GM19463 (cell line): ENCODE data around the gene SERPINA7.
"Not testable (repeated sequence)": the region's sequence is repeated elsewhere in the genome, so short reads cannot be mapped to it uniquely, and the experiment has no call there.

Source experiments
- ATAC-seq: cut with Tn5 transposase; IDR thresholded peaks from one replicate; pipeline ENCODE4 v1.9.1; 2021; ENCODE audit warnings: mild to moderate bottlenecking, moderate library complexity; ENCODE audit not compliant: unreplicated experiment

SERPINA7 gene, protein sequence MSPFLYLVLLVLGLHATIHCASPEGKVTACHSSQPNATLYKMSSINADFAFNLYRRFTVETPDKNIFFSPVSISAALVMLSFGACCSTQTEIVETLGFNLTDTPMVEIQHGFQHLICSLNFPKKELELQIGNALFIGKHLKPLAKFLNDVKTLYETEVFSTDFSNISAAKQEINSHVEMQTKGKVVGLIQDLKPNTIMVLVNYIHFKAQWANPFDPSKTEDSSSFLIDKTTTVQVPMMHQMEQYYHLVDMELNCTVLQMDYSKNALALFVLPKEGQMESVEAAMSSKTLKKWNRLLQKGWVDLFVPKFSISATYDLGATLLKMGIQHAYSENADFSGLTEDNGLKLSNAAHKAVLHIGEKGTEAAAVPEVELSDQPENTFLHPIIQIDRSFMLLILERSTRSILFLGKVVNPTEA

GRCh38 chrX:106038625-106039024, at the start of gene SERPINA7:
SERPINA7 (minus strand) TSS chrX:106038727; CDS start chrX:106037058, 1,669 bp downstream.
- no peak for ATAC-seq

- ATAC-seq: no peak
Observed at GRCh38 chrX:106069048-106069447, 30.5 kb upstream of the SERPINA7 start.

DNA sequence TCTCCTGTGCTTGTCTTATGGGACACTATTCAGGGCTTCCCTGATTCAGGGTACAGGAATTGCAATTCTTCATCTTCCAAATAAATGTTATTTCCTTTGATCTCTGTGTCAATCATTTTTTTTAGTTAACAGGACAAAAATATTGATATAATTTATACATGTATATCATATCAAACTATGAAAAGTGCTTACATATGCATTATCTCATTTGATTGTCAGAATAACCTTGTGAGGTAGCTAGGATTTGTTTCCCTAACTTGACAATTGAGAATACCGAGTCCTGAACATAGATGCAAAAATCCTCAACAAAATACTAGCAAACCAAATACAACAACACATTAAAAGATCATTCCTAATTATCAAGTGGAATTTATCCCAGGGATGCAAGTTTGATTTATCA, 11.5 kb upstream of the SERPINA7 start:
- no peak for ATAC-seq

DNA sequence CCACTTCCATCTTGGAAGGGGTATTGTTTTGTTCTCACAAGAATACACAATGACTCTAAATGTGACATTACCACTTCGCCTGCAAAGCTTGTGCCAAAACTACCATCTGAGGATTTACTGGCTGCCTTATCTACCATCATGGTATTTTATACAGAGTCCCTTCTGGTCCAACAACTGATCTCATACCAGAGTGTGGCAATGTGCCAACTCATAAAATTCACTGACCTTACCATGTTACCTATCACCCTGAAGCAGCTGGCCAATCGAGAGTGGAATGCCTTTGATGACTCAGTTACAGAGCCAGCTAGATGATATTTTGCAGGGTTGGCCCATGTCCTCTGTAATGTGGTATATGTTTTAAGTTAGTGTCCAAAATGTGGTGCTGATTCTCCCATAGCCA, 3.8 kb upstream of the SERPINA7 start:
- no peak for ATAC-seq

GRCh38 chrX:106040861-106041260, 2.3 kb upstream of the SERPINA7 start:
- ATAC-seq: no peak

DNA sequence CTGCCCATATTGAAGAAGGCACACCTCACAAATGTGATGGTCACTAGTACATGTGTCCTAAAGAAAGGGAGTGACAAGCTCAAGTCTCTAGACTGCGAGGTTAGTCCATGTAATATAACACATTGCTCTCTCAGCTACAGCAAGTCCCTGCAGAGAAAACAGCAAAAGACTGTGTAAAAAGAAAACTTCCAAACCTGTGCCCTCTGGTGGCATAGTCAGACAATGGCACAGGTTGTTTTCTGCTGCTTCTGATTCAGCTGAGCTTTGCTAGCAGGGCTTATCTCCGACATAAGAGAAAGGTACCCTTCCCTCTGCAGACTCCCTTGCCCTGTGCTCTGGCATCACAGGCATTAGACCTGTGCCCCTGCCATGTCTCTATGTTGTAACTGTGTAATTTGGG, 1.4 kb upstream of the SERPINA7 start:
- ATAC-seq: no peak

DNA sequence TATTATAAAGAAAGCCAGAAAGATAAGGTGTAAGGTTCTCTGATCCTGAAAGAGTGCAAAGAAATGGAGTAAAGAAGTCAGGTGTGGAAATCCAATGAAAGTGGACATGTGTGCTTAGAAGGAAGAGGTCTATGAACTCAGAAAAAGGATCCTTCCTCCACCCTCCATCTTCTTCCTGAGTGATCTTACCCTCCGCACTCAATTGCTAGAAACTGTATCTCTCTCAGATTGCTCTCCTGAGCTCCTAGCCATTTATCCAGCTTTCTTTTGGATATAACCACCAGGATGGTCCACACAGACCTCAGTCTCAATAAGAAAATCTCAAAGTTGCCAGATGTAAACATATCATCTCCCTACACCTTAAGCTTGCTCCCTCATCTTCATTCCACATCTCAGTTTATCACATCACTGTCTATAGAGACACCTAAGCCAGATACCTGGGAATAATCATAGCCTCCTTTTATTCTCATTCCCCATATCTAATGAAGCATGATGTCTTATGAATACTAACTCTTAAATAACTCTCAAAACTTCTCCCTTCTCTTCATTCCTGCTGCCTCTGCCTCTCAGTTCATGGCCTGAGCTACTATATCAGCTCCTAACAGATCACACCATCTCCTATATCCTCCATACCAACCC, 573 bp downstream of the SERPINA7 start:
- no peak for ATAC-seq

DNA sequence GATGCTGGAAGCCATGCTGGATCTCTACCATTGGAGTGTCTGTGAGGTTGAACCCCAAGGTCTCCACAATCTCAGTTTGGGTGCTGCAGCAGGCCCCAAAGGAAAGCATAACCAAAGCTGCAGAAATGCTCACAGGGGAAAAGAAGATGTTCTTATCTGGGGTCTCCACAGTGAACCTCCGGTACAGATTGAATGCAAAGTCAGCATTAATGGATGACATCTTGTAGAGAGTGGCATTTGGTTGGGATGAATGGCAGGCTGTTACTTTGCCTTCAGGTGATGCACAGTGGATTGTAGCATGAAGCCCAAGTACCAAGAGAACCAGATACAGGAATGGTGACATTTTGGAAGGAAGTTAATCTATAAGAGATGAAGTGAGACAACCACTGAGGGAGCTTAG, 1.8 kb downstream of the SERPINA7 start:
- ATAC-seq: no peak

DNA sequence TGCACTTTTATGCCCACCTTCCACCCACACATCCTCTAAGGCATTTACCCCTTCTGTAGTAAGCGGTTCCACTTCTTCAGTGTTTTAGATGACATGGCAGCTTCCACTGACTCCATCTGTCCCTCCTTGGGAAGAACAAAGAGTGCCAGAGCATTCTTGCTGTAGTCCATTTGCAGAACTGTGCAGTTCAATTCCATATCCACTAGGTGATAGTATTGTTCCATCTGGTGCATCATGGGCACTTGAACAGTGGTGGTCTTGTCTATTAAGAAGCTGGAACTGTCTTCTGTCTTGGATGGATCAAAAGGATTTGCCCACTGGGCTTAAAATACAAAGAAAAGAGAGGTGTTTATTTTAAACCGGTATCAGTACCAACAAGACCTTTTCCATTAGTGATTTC, 3.5 kb downstream of the SERPINA7 start:
- no peak for ATAC-seq

- ATAC-seq: no peak
Observed at GRCh38 chrX:106023947-106024346, 14.6 kb downstream of the SERPINA7 start.

- ATAC-seq: no peak
Observed at GRCh38 chrX:106022238-106022637, 16.3 kb downstream of the SERPINA7 start.

GRCh38 chrX:106014119-106014775, 24.3 kb downstream of the SERPINA7 start:
- no peak for ATAC-seq

DNA sequence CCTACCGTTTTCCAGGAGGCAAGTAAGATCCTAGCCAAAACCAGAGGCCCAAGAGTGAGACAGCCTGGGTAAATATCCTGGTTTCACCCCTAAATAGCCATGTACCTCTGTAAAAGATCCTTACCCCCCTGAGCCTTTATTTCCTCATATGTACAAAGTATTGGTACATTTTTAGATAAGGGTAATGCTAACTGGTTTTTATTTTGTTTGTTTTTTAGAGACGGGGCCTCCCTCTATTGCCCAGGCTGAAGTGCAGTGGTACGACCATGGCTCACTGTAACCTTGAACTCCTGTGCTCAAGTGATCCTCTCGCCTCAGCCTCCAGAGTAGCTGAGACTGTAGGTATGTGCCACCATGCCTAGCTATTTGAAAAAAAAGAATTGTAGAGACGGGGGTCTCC, 29.4 kb downstream of the SERPINA7 start:
- ATAC-seq: no peak

DNA sequence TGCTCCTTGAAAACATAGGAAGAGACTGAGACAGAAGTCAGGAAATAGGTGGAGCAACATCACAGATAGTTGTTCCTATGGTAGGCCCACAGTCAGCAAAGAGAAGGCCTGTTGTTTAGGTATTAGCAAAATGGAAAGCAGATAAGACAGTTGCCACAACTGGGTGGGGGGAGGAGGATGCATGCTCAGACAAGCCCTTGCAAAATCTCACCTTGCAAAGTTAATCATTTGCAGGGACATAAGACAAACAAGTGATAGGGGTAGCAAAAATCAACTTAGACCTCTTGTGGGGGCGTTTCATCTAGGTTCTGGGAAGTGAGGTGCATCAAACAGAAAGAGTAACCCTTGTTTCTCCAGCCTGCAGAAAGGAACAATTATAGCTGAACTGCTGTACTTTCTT, 30.7 kb downstream of the SERPINA7 start:
- ATAC-seq: no peak

DNA sequence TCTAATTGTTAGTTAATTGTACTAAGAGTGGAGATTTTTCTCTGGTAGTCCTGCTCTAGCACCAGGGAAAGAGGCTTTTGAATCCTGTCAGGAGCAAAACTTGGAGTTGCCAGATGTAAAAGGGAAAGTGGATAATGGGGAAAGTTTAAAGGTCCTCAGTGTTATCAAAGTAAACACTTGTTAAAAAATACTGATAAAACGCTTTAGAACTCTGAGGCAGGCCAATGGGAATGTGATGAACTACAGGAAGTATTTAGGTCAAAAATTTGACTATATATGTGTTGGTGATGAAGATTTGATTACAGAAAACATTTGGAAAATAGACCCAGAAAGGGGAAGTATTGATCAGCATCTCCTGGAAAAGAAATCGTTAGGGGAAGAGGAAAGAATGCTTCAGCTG, 32.8 kb downstream of the SERPINA7 start:
- ATAC-seq: no peak

DNA sequence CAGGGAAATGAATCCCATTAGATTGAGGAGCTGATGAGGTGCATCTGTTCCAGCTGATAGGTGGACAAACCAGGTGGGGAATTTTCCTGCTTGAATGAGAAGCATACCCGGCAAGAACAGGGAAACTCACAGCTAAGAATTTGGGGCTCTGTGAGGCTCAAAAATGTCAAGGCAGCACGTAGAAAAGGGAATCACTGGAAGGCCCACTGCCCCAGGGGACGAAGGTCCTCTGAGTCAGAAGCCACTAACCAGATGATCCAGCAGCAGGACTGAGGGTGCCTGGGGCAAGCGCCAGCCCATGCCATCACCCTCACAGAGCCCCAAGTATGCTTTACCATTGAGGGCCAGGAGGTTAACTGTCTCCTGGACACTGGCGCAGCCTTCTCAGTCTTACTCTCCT, 37.9 kb downstream of the SERPINA7 start:
- ATAC-seq: not testable (repeated sequence)

DNA sequence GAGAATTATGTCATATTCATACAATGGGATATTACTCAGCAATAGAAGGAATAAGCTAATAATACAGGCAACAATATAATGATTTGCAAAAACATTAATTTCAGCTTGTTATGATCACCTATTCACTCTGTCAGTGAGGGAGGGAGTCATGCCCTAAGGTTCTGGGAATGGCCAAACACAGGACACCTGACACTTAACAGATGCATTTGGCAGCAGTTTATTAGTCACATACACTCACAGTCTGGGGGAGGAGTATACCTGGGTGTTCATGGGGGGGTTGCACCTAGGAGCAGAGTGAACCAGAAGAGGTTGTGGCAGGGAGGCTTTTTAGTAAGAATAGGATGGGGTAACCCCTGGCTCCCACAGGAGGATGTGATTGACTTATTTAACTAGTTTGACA, 38.3 kb downstream of the SERPINA7 start:
- no peak for ATAC-seq

DNA sequence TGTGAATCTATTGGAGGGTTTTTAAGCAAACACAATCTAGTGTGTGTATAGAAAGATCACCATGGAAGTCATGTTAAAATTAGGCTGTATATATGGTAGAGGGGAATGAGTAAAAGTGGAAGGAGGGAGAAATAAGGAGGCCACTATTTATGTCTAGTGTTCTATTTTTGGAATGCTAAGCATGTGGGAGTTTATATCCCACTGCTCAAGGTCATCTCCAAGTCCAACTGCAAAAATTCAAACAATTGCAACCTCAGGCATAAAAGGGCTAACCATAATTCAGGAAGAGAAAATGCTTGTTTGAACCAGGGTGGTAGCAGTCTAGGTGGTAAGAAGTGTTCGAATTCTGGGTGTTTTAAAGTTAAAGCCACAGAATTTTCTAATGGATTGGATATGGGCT, 39.2 kb downstream of the SERPINA7 start:
- no peak for ATAC-seq

DNA sequence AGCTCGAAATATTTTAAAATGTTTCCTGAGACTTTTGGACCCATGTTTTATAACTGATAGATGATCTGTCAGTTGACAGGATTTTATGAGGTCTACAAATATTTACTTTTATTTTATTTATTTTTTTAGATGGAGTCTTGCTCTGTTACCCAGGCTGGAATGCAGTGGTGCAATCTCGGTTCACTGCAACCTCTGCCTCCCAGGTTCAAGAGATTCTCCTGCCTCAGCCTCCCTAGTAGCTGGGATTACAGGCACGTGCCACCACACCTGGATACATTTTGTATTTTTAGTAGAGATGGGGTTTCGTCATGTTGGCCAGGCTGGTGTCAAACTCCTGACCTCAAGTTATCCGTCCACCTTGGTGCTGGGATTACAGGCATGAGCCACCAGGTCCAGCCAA, 50.0 kb downstream of the SERPINA7 start:
- ATAC-seq: not testable (repeated sequence)
